Activated T-cell treated with anti-CD3 and anti-CD28 coated beads for 1 hour (primary cell): ENCODE results near the gene TARBP2.
A peak's percentile ranks its signal among the peaks of the same experiment; 100 is the strongest.

ENCODE experiments used
- DNase-seq: peaks from one replicate; pipeline ENCODE4 v3.0.0-alpha.2; 2020; ENCODE audit warnings: low read depth

Gene TARBP2, protein sequence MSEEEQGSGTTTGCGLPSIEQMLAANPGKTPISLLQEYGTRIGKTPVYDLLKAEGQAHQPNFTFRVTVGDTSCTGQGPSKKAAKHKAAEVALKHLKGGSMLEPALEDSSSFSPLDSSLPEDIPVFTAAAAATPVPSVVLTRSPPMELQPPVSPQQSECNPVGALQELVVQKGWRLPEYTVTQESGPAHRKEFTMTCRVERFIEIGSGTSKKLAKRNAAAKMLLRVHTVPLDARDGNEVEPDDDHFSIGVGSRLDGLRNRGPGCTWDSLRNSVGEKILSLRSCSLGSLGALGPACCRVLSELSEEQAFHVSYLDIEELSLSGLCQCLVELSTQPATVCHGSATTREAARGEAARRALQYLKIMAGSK

DNA sequence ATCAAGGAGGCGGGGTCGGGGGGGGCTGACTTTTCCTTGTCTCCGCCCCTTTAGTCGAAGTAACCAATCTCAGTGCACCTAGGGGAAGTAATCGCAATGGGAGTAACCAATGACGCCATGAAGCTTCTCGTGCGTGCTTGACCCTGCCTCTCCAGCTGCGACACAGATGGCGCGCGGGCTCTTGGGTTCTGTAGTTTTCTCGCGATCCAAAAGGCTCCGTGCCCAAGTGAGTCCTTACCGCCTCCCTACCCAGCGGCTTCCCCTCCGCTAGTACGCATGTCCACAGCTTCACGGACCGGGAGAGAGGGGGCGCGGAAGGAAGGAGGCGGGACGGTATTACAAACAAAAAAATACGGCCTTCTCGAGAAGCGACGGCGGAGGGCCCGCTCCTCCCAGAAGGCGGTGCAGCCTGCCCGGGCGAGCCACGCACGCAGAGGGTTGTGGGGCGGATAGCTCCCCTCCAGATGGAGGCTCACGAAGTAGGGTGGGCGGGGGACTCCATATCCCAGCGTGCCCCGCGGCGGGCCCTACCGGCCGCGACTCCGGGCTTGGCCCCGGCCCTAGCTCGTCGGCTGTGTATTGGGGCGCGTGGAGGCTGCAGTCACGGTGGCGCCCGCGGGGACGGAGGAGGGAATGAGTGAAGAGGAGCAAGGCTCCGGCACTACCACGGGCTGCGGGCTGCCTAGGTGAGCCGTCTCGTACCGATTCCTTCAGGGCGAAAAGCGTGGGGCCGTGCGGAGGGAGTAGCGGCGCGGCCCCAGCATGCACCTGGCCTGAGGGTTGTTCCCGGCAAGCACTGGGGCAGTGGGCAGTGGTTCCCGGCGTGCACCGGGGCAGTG, at the start of gene TARBP2:
TARBP2 (plus strand) TSS at position 508 of the 839 bp plus-strand sequence; CDS start at position 634, 126 bp downstream.
- DNase-seq, result peak; percentile 96

DNA sequence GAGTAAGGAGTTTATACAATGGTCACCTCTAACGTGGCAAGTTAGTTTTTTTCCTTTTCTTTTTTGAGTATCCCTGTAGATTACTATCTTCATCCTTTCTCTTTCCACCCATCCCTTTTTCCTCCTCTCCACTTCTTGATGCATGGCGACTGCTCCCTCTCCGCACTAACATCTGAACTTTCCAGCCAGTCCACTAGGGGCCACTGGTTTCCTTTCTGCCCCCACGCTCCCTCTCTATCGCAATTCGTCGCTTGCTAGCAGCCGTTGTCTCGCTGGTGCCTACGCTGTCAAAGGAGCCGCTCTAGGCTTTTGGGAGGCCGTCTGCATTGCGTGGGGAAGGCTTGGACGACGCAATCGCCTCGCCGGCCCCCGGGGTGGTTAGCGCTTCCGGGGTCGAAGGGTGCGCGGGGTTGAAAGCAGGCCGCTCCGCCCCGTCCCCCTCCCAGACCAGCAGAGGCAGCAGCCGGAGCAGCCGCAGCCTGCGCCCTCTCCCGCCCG, 49.4 kb upstream of the TARBP2 start, which contains the start of gene PCBP2:
PCBP2 (plus strand) TSS at position 442 of the 498 bp plus-strand sequence. CDS start 2,699 bp downstream, outside the sequence.
- peak; percentile 94 for DNase-seq

DNA sequence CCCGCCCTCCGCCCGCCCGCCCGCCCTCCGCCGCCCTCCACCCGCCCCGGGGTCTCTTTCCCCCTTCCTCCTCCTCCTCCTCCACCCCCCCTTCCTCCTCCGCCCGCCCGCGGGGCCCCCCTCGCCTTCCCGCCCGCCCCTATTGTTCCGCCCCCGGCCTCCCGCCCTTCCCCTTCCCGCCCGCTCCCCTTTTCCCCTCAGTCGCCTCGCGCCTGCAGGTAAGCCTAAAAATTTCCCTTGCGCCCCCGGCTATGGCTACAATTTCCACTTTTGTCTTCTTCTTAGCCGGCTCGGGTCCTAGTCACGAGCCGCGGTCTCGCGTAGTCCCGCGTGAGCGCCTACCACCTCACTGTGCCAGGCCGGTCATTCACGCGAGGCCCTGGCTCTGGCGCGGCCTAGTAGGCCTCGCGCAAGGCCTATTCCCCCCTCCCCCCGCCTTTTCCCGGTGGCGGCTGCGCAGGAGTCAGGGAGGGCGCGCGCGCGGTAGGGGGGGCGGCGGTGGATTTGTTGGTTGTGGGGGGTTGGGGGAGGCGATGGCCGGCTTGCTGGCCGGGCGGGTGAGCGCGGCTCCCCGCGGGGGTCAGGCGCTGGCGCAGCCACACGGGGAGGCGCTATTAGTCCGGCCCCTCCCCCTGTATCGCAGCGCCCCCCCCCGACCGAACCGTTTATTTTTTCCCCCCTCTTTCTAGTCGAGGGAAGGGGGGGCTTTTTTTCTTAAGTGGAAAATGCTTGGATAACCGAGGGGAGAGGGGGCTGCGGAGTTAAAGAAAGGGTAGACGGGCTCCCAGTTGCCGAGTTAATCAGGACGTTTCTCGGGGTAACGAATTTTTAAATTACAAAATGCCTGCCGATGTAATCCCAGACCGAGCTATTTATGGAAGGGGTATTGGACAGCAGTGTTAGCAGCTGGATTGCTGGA, 48.7 kb upstream of the TARBP2 start:
- DNase-seq, result peak; percentile 74

DNA sequence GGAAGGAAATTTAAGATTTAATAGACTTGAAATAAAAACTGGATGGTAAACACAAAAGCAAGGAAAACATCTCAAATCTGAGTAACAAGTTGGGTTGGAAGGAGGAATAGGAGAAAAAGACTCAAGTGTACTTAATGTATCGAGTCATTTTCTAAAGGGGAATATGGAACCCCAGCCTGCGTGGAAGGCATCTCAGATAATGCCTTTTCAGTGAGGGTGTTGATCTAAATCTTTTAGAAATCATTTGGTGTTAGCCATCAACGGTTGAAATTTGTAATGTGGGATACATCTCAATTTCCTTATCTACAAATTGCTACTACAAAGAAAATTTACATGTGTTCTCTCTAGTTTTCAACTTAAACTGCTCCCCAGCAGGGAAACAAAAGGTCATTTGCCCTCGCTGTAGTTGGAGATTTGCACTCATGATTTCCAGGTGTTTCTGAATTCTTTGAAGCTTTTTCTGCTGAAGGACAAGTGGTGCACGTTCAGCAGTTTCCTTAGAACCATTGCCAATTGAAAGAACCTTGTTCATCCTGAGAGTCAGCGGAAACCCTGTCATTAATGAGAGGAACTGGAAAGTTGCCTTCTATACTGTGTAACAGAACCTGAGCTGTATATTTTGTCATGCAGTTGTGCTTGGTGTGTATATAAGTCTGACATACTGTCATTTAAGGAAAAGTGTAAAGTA, 47.0 kb upstream of the TARBP2 start:
- no peak for DNase-seq

DNA sequence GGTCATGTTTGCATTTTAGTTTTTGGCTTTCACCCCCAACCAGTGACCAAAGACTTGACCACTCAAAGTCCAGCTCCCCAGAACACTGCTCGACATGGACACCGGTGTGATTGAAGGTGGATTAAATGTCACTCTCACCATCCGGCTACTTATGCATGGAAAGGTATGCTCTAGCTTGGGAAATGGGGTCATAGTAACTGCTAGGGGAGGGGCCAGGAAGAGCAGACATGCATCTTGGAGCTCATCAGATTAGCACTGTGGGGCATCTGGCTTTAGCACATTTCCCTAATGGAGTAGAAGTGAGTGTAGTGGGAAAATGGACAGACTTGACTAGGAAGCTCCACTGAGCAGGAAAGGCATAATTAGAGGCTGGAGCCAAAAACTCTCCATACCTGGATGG, 46.4 kb upstream of the TARBP2 start:
- DNase-seq, result no peak

DNA sequence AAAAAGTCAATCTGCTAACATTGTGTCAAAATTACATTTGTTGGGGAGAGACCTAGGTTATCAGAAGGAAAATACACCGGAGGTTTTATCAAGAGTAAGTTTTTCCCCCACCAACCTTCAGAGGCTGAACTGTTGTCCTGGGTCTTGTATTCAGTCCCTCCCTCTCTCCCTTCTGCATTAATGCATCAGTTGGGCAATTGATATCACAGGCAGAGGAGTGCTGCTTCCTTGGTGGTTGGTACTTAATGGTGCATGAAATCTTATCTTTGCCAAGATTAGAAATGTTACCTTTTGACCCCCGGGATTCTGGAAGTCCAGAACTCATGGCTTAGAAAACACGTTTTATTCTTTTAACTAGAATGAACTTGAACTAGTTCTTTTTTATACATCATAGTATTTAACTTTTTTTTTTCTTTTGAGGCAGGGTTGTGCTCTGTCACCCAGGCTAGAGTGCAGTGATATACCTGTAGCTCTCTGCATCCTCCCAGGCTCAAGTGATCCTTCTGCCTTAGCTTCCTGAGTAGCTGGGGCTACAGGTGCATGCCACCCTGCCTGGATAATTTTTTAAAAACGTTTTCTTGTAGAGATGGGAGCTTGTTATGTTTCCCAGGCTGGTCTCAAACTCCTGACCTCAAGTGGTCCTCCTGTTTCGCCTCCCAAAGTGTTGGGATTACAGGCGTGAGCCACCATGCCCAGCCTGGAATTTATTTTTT, 44.3 kb upstream of the TARBP2 start:
- no peak for DNase-seq

DNA sequence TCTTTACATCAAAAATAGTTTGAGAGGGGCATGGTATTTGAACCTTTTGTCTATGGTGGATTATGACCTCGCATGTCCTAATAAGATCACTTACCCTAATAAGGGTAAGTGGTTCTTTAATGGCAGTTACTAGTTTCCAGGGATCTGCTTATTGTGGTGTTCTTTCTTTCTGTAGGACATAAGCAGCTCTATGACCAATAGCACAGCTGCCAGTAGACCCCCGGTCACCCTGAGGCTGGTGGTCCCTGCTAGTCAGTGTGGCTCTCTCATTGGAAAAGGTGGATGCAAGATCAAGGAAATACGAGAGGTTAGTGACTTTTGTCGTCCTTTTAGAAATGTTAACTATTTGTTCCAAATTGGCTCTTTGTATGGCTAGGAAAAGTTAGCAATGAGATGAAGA, 42.0 kb upstream of the TARBP2 start:
- no peak for DNase-seq

DNA sequence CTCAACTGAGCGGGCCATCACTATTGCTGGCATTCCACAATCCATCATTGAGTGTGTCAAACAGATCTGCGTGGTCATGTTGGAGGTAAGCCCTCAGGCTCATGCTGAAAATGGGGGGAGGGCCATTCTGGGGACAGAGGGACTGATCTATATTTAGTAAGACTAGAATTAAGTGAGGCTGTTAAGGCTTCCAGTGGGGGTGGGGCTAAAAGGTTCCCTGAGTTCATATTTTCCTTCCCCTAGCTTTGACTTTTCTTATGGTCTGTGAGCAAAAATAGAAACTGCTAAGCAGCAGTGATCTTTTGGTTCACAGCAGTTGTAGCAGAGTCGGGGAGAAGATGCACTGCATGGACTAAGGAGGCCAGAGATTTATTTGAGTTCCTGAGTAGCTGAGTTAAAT, 40.0 kb upstream of the TARBP2 start:
- DNase-seq, result no peak

DNA sequence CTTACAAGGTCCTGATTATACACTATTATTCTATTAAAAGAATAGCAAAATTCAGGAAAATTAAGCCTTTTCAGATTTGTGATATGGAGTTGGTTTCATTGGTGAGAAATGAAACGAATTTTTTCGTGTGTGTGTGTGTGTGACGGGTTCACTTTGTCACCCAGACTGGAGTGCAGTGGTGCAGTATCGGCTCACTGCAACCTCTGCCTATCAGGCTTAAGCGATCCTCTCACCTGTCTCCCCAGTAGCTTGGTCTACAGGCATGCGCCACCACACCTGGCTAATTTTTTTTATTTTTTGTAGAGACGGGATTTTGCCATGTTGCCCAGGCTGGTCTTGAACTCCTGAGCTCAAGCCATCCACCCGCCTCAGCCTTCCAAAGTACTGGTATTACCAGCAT, 39.5 kb upstream of the TARBP2 start:
- DNase-seq, result no peak

DNA sequence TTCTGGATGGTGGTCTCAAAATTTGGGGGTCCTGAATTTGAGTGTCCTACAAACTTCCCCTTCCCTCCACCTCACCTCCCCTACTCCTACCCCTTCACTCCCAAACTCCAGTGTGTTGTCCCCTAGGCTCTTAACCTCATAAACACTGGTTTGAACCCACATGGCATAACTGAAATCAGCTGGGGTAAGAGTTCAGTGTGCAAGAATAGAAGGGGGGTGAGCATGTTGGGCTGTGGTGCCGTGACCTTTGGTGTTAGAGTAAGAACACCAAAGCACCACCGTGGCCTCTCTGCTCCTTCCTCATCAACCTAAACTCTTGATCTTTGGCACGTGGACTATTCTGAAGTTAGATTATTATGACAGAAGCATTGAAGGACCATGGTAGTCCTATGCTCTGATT, 38.1 kb upstream of the TARBP2 start:
- DNase-seq, result no peak

DNA sequence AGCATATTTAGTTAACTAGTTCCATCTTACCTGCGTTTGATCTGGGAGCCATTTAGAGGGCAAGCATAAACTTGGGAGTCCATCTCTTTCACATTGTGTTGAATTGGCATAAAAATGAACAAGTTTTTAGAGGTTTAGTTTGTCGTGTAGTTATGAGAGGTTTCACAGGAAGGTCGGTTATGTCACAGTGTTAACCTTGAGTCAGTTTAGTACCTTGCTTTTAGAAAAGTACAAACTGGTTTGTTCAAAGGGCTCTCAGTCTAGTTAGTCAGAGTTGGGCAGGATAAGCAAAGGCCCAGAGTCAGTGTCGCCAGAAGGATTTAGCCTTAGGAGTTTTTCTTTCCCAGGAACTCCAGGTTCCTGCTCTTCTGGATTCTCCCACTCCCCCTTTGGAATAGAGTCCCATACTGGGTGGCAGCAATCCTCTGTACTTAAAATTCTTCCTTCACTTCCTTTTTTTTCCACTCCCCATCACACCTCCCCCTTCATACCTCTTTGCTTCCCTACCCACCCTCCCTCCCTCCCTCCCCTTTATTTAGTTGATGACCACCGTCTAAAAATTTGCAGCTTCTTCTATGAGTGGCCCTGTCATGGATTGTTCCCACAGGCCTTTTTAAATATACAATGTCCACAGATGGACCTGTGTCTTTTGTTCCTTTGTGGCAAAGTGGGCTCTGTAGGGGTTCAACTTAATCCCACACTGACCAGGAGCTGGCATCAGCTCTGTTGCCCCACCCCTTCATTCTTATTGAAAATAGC, 37.1 kb upstream of the TARBP2 start:
- no peak for DNase-seq

DNA sequence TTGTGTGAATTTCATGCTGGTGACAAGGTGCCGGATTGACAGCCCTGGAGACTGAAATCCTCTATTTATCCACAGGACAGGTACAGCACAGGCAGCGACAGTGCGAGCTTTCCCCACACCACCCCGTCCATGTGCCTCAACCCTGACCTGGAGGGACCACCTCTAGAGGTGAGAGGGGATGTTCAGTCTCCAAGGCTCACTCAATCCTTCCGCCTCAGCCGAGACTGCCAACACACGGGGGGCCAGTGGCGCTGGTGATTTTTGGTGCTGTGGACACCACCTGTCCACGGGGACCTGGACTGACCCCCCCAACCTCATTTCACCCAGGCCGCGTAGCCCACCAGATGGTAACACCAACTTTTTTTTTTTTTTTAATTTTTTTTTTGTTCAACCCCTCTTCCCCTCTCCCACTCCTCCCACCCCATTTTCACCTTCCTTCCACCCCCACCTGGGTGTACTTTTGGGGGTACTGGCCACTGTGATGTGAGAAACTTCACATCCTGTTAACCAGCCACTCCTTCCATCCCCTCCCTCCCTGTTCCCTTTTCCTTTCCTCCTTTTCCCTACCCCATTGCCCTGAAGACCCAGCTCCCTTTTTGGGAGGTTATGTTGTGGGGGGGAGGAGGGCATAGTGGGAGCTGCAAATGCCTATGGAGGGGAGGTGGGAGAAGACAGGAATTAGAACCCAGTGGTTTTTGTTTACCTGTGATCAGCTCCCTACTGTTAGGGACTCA, 36.2 kb upstream of the TARBP2 start:
- no peak for DNase-seq

DNA sequence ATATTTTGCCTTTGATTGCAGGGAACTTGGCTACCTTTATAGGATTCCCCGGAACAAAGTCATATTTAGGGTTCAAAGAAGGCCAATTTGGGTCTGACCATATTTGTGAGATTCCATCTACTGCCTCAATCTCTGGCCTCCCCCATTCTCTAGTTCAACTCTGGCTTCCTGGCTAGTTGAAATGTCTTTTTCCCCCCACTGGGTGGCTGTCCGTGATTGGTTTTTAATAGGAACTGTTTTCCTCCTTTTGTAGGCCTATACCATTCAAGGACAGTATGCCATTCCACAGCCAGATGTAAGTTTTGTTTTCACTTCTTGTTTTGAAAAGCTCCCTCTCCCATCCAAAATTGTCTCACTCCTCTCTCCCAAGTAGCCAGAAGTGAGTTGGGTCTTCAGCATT, 35.4 kb upstream of the TARBP2 start:
- no peak for DNase-seq

DNA sequence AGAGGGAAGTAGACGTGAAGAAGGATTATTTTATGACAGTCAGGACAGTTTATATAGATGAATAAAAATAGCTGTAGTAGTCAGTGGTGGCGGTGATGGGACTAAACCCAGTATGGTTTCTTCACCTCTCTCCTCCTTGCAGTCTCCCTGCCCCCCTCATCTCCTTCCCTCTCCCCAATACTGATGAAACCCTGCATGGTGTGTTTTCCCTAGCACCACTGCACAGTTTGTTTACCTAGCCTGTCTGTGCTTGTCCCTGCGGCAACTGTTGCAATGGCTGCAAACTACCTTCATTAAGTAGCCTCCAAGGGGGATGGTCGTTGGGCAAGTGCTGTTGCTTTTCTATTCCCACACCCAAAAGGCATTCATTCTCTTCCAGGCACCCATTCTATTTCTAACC, 34.4 kb upstream of the TARBP2 start:
- DNase-seq, result no peak

DNA sequence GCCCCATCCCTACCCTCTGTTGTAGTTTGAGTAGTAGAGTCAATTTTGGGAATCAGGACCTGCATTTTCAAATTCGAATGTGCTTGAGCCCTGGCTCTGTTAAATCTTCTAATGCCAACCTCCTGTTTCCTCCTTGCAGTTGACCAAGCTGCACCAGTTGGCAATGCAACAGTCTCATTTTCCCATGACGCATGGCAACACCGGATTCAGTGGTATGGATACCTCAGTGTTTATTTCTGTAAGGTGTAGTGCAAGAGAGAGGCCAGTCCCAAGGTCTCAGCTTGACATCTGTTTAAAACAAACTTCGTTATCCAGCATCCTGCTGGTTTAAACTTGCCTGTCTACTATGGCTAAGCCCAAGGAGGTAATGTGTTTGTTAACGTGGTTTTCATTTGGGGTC, 34.0 kb upstream of the TARBP2 start:
- no peak for DNase-seq

DNA sequence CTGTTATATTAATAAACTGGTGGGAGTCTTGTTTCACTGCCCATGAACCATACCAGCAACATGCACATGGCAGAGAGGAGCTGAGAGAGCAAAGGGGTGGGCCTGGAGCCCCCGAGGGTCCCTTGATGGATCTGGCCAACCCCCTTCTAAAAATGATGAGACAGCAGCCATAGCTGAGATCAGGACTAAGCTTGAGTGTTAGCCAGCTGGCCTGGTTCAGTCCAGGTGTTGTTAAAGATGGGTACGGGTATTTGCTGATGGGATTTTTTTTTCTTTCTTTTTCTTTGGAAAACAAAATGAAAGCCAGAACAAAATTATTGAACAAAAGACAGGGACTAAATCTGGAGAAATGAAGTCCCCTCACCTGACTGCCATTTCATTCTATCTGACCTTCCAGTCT, 33.2 kb upstream of the TARBP2 start:
- no peak for DNase-seq

DNA sequence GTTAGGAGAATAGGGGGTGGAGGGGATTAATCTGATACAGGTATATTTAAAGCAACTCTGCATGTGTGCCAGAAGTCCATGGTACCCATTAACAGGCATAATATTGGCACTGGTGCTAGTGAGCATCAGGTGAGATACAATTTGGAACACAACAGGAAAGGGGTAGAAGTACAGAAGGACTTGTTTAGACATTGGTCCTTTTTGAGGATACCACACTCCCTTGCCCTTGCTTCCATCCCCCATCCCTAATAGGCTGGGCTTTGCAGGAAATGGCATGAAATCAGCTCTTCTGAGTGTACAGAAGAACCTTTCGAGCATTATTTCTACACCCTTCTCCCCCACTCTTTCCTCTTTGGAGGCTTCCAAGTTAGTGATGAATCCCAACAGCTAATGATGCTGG, 32.8 kb upstream of the TARBP2 start:
- DNase-seq, result no peak

DNA sequence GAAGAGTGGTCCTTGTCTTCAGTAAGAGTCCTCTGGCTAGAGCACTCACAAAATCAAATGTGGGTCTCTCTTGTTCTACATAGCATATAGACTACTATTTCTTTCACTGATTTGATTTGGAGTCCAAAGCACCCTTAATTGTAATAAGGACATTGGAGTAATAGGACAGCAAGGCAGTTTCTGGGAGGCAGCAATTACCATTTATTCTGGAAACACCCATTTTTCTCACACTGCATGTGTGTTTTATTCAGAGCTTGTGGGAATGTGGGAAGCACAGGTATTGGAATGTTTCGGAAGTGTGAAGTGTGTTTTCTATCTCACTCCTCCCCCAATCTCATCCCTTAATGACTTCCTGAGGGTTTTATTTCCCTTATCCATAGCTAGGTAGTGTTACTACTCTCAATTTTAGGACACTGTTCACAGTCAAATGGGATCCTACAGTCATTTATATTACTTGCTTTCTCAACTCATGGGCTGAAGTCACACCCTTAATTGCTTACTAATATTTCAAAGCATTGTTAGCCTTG, 29.0 kb upstream of the TARBP2 start:
- no peak for DNase-seq

DNA sequence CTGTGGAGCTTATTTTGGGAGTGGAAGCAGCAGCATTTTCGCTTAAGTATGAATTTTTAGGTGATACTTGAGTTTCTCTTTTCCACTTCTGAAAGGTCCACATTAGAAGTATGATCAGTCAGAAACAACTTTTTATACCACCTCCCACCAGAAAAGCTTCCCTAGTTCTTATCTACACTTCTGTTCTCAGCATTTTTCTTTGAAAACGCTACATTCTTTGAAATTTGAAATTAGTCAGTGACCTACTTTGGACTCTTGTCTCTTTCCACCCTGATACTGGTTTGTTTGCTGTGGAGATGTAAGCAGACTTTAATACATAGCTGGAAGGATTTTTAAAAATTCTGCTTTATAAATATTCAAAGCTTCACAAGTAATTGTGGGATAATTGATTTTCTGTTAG, 27.0 kb upstream of the TARBP2 start:
- DNase-seq, result no peak
